Subcutaneous adipose tissue (tissue), 4 donors: ENCODE data around the gene PTGER3. TPM values are rescaled to one million over a fixed set of nuclear protein-coding genes. Genes with fewer than 3 reads are reported as not detected.

Source experiments
- small RNA-seq: library from RNA; depleted of rRNA; stranded (forward); fragments of <200 nt; gene quantifications from one replicate; pipeline ENCODE3, GENCODE V24; 2016
- total RNA-seq, 4 donors: library from RNA; depleted of rRNA; stranded (reverse); fragments of >200 nt; gene quantifications; one replicate each; pipeline ENCODE4 v1.1.0, GENCODE V29; 2016
- TF ChIP-seq, protein P1 (sequence below): fragments of 450-650 bp; IDR thresholded peaks from one replicate; pipeline ENCODE4 v1.5.1; 2016; ENCODE audit warnings: low read depth, mild to moderate bottlenecking, control low read depth, antibody characterized with exemption, moderate library complexity

Gene PTGER3
- total RNA-seq, 4 donors from 2014 or later: 113 to 256 (median 168) TPM

DNA sequence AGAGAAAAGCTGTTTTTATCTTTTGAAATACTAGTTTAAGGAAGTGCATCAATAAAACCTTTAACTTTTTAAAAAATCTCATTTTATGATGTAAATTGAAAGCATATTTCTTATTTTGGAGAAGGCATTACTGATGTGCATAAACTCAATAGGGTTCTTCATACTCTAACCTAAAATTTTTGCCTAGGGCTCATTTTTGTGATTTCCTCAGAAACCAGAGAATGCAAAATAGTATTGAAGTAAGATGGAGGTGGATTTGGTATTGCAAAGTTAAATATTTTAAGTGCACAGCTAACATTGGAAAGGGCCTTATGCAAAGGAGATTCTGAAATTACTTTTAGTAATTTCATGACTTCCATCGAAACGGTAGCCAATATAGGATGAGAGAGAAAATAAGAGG lies 101.9 kb downstream of the PTGER3 start:
- TF ChIP-seq, protein P1, sequence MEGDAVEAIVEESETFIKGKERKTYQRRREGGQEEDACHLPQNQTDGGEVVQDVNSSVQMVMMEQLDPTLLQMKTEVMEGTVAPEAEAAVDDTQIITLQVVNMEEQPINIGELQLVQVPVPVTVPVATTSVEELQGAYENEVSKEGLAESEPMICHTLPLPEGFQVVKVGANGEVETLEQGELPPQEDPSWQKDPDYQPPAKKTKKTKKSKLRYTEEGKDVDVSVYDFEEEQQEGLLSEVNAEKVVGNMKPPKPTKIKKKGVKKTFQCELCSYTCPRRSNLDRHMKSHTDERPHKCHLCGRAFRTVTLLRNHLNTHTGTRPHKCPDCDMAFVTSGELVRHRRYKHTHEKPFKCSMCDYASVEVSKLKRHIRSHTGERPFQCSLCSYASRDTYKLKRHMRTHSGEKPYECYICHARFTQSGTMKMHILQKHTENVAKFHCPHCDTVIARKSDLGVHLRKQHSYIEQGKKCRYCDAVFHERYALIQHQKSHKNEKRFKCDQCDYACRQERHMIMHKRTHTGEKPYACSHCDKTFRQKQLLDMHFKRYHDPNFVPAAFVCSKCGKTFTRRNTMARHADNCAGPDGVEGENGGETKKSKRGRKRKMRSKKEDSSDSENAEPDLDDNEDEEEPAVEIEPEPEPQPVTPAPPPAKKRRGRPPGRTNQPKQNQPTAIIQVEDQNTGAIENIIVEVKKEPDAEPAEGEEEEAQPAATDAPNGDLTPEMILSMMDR: no peak

DNA sequence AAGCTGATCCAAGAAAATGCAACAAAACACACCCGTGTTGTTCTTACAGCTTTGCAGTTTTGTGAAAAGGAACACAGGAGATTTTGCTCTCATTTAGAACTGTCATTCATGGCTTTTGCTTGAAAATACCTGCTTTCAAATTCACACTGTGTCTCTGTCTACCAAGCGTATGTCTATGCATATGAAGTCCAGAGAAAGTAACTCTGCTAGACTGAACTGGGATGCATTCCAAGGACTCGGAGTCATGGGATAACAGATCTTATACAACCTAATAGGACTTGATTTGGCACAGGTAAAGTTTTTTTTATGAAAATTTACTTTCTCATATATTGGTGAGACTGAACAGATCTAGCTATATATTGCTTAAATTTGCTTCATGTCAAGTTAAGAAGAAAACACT lies 102.4 kb downstream of the PTGER3 start:
- TF ChIP-seq, protein P1: no peak

DNA sequence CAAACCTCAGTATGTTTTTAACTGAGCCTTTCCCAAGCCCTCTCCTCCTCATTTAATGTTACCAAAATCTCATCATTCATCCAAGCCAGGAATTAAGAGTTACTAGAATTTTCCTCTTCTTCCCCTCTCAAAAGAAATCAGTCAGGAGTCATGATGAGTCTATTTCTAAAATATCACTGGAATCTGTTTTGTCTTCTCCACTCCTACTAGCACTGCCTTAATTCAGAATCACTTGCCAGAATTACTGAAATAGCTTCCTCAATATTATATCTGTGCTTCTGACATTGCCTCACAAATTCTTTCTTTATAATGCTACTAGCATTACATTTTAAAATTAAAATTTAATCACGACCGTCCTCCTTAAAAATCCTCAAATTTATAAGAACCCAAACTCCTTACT lies 106.1 kb downstream of the PTGER3 start:
- TF ChIP-seq, protein P1: no peak

DNA sequence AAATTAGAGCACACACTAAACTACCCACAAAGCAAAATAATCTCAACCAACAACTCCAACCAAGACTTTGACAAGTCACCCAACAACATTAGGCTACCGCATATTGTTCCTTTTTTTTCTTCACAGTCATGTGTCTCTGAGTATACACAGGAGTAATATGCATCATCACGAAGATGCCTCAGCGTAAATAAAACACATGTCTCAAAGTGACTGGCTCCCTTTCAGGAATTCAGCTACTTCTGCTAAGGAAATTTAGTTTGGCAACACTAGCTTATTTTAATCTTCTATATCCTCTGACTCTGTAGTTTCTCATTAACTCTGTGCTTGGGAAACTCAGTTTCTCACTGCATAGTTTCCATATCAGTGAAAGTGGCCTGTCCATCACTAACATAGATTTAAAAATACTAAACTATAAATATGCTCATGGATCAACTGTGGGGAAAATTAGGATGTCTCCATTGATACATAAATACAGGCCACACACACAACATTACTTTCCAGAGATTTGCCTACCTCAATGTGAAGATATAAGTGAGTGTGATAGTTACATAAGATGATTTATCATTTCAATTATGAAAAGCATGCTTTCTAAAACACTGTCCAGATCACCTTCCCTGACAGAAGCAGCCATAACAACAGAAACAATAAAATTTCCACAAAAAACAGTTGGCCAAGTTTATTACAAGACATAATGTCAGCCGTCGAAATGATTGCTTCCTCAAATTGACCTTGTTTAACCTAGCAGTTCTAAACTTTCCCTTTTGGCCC lies 113.2 kb downstream of the PTGER3 start:
- TF ChIP-seq, protein P1: no peak

DNA sequence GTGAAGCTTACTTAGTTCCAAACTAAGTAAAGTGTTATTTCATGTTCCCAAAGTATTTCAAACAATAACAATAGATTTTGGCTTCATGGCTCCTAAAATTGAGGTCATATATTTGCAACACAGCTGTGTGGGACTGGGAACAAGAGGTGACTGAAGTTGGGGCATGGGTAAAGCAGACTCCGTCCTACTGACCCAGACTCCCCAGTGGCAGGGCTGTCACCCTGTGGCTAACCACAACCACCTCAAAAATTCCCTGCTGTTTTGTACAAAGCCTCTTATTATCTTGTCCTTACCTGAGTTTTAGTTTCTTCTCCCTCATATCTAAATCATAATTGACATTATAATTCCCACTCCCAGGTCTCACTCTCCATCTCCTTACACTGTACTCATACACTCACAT lies 117.6 kb downstream of the PTGER3 start:
- TF ChIP-seq, protein P1: no peak

DNA sequence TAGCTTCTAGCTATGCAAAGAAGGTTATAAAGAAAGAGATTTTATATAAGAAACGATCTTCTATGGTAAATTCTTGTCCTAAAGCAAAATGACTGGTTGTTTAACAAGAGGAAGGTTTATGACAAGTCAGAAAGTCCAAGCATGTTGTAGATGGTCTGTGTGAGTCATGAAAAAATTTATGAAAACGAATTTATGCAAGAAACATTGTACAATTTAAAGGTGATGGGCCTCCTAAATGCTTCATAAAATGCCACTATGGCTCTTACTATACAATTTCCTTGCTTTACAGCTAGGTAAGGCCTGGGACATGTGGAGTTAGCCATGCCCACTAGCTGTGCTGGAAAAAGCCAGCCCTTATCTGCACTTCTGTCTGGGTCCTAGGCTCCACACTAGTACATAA lies 125.4 kb downstream of the PTGER3 start:
- TF ChIP-seq, protein P1: no peak

Small RNA genes within 50 kb of the gene (small RNA-seq; reads per million reads assigned to genes)
- gene MIR186: 357 reads per million, percentile 98 among the genes with 10 or more reads in this experiment

Other genes starting within 250 kb of the PTGER3 start
- gene ZRANB2, start 33.2 kb upstream of the PTGER3 start, total RNA-seq: 10 to 100 TPM; 62.5 to 97.7 (median 72.5) TPM